HFFc6 (cell line): ENCODE measurements around the gene LTBR. TPM values are rescaled to one million over a fixed set of nuclear protein-coding genes. Genes with fewer than 3 reads are reported as not detected.
A peak's percentile ranks its signal among the peaks of the same experiment; 100 is the strongest.

Experiments used
- DNase-seq: peaks from one replicate; pipeline ENCODE4 v3.0.0-alpha.2; 2018
- H3K27ac Mint-ChIP-seq: 2 replicates; pipeline ENCODE4 v1.8.0; 2020; ENCODE audit warnings: mild to moderate bottlenecking, mixed read lengths
- H3K27me3 Mint-ChIP-seq: 2 replicates; pipeline ENCODE4 v1.8.0; 2021; ENCODE audit warnings: mild to moderate bottlenecking, moderate library complexity, mixed read lengths; ENCODE audit not compliant: insufficient read depth
- H3K36me3 Mint-ChIP-seq: 2 replicates; pipeline ENCODE4 v1.8.0; 2021; ENCODE audit warnings: low read depth, mixed read lengths
- H3K4me1 Mint-ChIP-seq: 2 replicates; pipeline ENCODE4 v1.8.0; 2020; ENCODE audit warnings: low read depth, mixed read lengths
- H3K4me3 Mint-ChIP-seq: 2 replicates; pipeline ENCODE4 v1.8.0; 2020; ENCODE audit warnings: mild to moderate bottlenecking, moderate library complexity, mixed read lengths
- H3K9me3 Mint-ChIP-seq: 2 replicates; pipeline ENCODE4 v1.8.0; 2020; ENCODE audit warnings: mild to moderate bottlenecking, mixed read lengths
- total RNA-seq, 6 experiments: library from RNA; stranded (reverse); fragmentation: NEBNext Ultra II Directional; extraction: Animal tissue kit (Norgen Biotek cat#: 25700); gene quantifications; 2 replicates in 1 of 6; 3 replicates in 5 of 6; pipeline ENCODE4 v1.2.3, GENCODE V29; 2021
- TF ChIP-seq, protein P1 (sequence below): fragments of 200-600 bp; sonication (generic); IDR thresholded peaks from 2 replicates; pipeline ENCODE4 v1.5.0; 2021; ENCODE audit warnings: antibody characterized with exemption, mild to moderate bottlenecking

Gene LTBR
- total RNA-seq, 6 experiments from 2014 or later, result 91.5 to 124 (median 106) TPM

- Mint-ChIP-seq H3K36me3 (peaks cover 35% of the 10 kb centered on the region), H3K4me1 (peaks cover 29% of the 10 kb centered on the region), H3K4me3 (peak overlapping the region; percentile 20), H3K27me3 (no peaks in the 10 kb centered on the region; the same call in 1 of the 2 replicates), H3K27ac (no peak overlapping the region), H3K9me3 (no peaks in the 10 kb centered on the region)
- DNase-seq, result no peak
- TF ChIP-seq, protein P1, sequence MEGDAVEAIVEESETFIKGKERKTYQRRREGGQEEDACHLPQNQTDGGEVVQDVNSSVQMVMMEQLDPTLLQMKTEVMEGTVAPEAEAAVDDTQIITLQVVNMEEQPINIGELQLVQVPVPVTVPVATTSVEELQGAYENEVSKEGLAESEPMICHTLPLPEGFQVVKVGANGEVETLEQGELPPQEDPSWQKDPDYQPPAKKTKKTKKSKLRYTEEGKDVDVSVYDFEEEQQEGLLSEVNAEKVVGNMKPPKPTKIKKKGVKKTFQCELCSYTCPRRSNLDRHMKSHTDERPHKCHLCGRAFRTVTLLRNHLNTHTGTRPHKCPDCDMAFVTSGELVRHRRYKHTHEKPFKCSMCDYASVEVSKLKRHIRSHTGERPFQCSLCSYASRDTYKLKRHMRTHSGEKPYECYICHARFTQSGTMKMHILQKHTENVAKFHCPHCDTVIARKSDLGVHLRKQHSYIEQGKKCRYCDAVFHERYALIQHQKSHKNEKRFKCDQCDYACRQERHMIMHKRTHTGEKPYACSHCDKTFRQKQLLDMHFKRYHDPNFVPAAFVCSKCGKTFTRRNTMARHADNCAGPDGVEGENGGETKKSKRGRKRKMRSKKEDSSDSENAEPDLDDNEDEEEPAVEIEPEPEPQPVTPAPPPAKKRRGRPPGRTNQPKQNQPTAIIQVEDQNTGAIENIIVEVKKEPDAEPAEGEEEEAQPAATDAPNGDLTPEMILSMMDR, result no peak
Observed at GRCh38 chr12:6386491-6386890, 2.5 kb downstream of the LTBR start.

DNA sequence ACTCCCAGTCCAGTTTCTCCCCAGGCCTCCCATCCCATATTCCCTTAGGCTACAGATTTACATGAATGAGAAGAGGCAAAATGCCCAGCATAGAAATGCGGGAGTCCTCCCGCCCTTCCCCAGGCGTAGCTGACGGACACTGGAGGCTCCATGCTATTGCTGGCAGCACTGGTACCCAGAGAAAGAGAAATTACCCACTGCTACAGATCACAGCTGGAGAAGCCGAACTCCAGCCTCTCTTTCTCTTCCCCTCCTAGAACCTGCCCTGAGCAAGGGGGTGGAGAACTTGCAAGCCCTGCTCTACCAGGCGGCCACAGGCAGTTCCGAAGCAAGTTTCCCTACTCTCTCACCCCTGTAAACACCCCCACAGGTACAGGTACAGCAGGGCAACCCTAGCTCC, 3.6 kb downstream of the LTBR start:
- no peaks in the 10 kb centered on the region for H3K9me3 Mint-ChIP-seq
- H3K27ac Mint-ChIP-seq, result no peak overlapping the region
- no peak overlapping the region for H3K4me3 Mint-ChIP-seq
- H3K36me3 Mint-ChIP-seq, result peaks cover 46% of the 10 kb centered on the region
- TF ChIP-seq, protein P1, result no peak
- DNase-seq, result no peak
- peaks cover 33% of the 10 kb centered on the region for H3K4me1 Mint-ChIP-seq
- H3K27me3 Mint-ChIP-seq, result no peaks in the 10 kb centered on the region; the same call in 1 of the 2 replicates

GRCh38 chr12:6390084-6390799, 6.3 kb downstream of the LTBR start:
- no peaks in the 10 kb centered on the region for H3K9me3 Mint-ChIP-seq
- no peak overlapping the region for H3K4me3 Mint-ChIP-seq
- TF ChIP-seq, protein P1, result no peak
- H3K4me1 Mint-ChIP-seq, result peaks cover 18% of the 10 kb centered on the region
- H3K27ac Mint-ChIP-seq, result no peak overlapping the region
- no peak for DNase-seq
- H3K27me3 Mint-ChIP-seq, result peaks cover 4% of the 10 kb centered on the region; the same call in 1 of the 2 replicates
- peaks cover 51% of the 10 kb centered on the region for H3K36me3 Mint-ChIP-seq

DNA sequence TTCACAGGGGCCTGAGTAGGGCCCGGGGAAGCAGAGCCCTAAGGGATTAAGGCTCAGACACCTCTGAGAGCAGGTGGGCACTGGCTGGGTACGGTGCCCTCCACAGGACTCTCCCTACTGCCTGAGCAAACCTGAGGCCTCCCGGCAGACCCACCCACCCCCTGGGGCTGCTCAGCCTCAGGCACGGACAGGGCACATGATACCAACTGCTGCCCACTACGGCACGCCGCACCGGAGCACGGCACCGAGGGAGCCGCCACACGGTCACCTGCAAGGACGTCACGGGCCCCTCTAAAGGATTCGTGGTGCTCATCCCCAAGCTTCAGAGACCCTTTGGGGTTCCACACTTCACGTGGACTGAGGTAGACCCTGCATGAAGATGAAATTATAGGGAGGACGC, 7.1 kb downstream of the LTBR start:
- peaks cover 15% of the 10 kb centered on the region; the same call in 1 of the 2 replicates for H3K4me1 Mint-ChIP-seq
- H3K36me3 Mint-ChIP-seq, result peaks cover 52% of the 10 kb centered on the region
- H3K4me3 Mint-ChIP-seq, result no peak overlapping the region
- H3K27me3 Mint-ChIP-seq, result peaks cover 4% of the 10 kb centered on the region; the same call in 1 of the 2 replicates
- DNase-seq, result no peak
- TF ChIP-seq, protein P1, result no peak
- no peaks in the 10 kb centered on the region for H3K9me3 Mint-ChIP-seq
- no peak overlapping the region for H3K27ac Mint-ChIP-seq

DNA sequence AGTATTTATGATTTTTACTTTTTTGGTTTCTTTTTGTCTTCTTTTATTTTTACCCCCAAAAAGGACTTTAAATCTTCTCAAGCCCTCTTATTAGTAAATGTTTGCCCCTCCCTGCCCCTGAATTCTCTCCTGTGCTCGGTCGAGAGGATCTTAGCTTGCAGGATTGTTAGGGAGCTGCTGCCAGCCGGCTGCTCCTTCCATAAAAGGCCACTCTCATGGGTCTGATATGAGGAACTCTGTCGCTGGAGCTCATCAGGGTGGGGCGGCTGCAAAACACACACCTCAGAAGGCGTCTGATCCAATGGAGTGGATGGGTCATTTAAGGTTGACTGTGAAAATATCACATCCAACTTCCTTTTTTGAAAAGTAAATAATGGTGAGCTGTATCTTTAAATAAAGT, 8.5 kb downstream of the LTBR start:
- TF ChIP-seq, protein P1, result no peak
- DNase-seq, result no peak
- H3K36me3 Mint-ChIP-seq, result peaks cover 37% of the 10 kb centered on the region
- peaks cover 5% of the 10 kb centered on the region; the same call in 1 of the 2 replicates for H3K4me1 Mint-ChIP-seq
- H3K4me3 Mint-ChIP-seq, result no peak overlapping the region
- no peak overlapping the region; the same call in 1 of the 2 replicates for H3K27ac Mint-ChIP-seq
- peaks cover 4% of the 10 kb centered on the region; the same call in 1 of the 2 replicates for H3K27me3 Mint-ChIP-seq
- H3K9me3 Mint-ChIP-seq, result no peaks in the 10 kb centered on the region
